Liver (tissue), 3 donors: ENCODE measurements around the gene PRDX1.
"Not testable (repeated sequence)": the region's sequence is repeated elsewhere in the genome, so short reads cannot be mapped to it uniquely, and the experiment has no call there.

Experiments used
- ATF3 ChIP-seq: IDR thresholded peaks from 2 replicates; pipeline ENCODE4 v1.6.1; 2016; ENCODE audit warnings: antibody characterized with exemption
- CTCF ChIP-seq: fragments of 150-350 bp; IDR thresholded peaks from 2 replicates; pipeline ENCODE4 v1.5.1; 2017; ENCODE audit warnings: improper control_type of control experiment, low read depth, low read length; ENCODE audit not compliant: missing input control
- EGR1 ChIP-seq, 2 donors: IDR thresholded peaks; 2 replicates each; pipeline ENCODE4 v1.6.1; 2016 to 2018; ENCODE audit warnings: antibody characterized with exemption in 2 of 2, low read depth in 2 of 2
- FOXA1 ChIP-seq: IDR thresholded peaks from 2 replicates; pipeline ENCODE4 v1.6.1; 2016; ENCODE audit warnings: antibody characterized with exemption
- GABPA ChIP-seq, 2 donors: IDR thresholded peaks in 1 of 2; conservative IDR thresholded peaks in 1 of 2; 2 replicates each; pipeline ENCODE4 v1.6.1; 2016; ENCODE audit warnings: antibody characterized with exemption in 2 of 2, mild to moderate bottlenecking in 1 of 2, moderate library complexity in 1 of 2
- HNF4G ChIP-seq: IDR thresholded peaks from 2 replicates; pipeline ENCODE4 v1.6.1; 2016; ENCODE audit warnings: antibody characterized with exemption
- JUND ChIP-seq, 2 donors: IDR thresholded peaks; 2 replicates each; pipeline ENCODE4 v1.6.1; 2016; ENCODE audit warnings: antibody characterized with exemption in 2 of 2
- MAX ChIP-seq: IDR thresholded peaks from 2 replicates; pipeline ENCODE4 v1.6.1; 2016; ENCODE audit warnings: antibody characterized with exemption
- RAD21 ChIP-seq, 2 donors: IDR thresholded peaks; 2 replicates each; pipeline ENCODE4 v1.6.1; 2016; ENCODE audit warnings: antibody characterized with exemption in 2 of 2, mild to moderate bottlenecking in 2 of 2
- REST ChIP-seq: IDR thresholded peaks from 2 replicates; pipeline ENCODE4 v1.6.1; 2016; ENCODE audit warnings: antibody characterized with exemption, mild to moderate bottlenecking
- SP1 ChIP-seq: IDR thresholded peaks from 2 replicates; pipeline ENCODE4 v1.6.1; 2018; ENCODE audit warnings: antibody characterized with exemption, mild to moderate bottlenecking
- TAF1 ChIP-seq: conservative IDR thresholded peaks from 2 replicates; pipeline ENCODE4 v1.6.1; 2016; ENCODE audit warnings: antibody characterized with exemption, mild to moderate bottlenecking
- YY1 ChIP-seq: IDR thresholded peaks from 2 replicates; pipeline ENCODE4 v1.6.1; 2016; ENCODE audit warnings: antibody characterized with exemption, mild to moderate bottlenecking
- ZBTB33 ChIP-seq: IDR thresholded peaks from 2 replicates; pipeline ENCODE4 v1.6.1; 2016; ENCODE audit warnings: antibody characterized with exemption
- donor health status: healthy.
- donor health status: healthy.

- TF ChIP-seq CTCF; RAD21 (IDR thresholded peaks at IDR 0.05); YY1; JUND (IDR thresholded peaks at IDR 0.05); GABPA (IDR thresholded peaks at IDR 0.05 in 1 of 2, conservative IDR thresholded peaks at IDR 0.05 in 1 of 2); REST; ZBTB33; EGR1 (IDR thresholded peaks at IDR 0.05; ENCODE audit: low read depth in 2 of 2); ATF3; TAF1; MAX; HNF4G; SP1; FOXA1: not testable (repeated sequence)
Measured at GRCh38 chr1:45518366-45518765, 3.3 kb downstream of the PRDX1 start.
